Measurements from ENCODE around the gene ATP10A.

- no peak for TF ChIP-seq TAF1 (IDR thresholded peaks at IDR 0.05; ENCODE audit: low read depth, low read length)
- no peak for TF ChIP-seq POLR2A (IDR thresholded peaks at IDR 0.05; ENCODE audit: low read depth, low read length)
- TF ChIP-seq POLR2AphosphoS5 (IDR thresholded peaks at IDR 0.05; ENCODE audit: low read depth, low read length) = no peak
- TF ChIP-seq SPI1 (IDR thresholded peaks at IDR 0.05; ENCODE audit: low read depth, low read length) = peak; percentile 96
- no peak for TF ChIP-seq POU2F2 (IDR thresholded peaks at IDR 0.05; ENCODE audit: low read depth, low read length)
- no peak for TF ChIP-seq PAX5 (IDR thresholded peaks at IDR 0.05; ENCODE audit: insufficient read depth, low read length, severe bottlenecking)
Observed at GRCh38 chr15:25793354-25794050, 69.6 kb downstream of the ATP10A start.
